Natural killer cell treated with Interleukin-12 subunit alpha and Interleukin-12 subunit beta and Interleukin-15 and Interleukin-18, amount 100 ng/mL, for 72 hours (primary cell): ENCODE measurements around the gene DYRK4. TPM values are rescaled to one million over a fixed set of nuclear protein-coding genes. Genes with fewer than 3 reads are reported as not detected.

Source experiments
- total RNA-seq, 2 donors: library from RNA; stranded (reverse); gene quantifications; one replicate each; pipeline ENCODE4 v1.2.3, GENCODE V29; 2022

Gene DYRK4
- total RNA-seq, 2 donors from 2014 or later: 24.0 to 30.2 TPM

Other genes starting within 250 kb of the DYRK4 start
- 10 to 100 TPM in 1 of 2 donors, 1 to 10 TPM in 1; 7.4 to 10.2 TPM for gene TIGAR, start 241.0 kb upstream of the DYRK4 start, total RNA-seq
- not detected for gene FGF23, start 182.5 kb upstream of the DYRK4 start, total RNA-seq
- gene FGF6, start 116.4 kb upstream of the DYRK4 start, total RNA-seq: not detected
- 10 to 100 TPM; 21.4 to 34.4 TPM for gene RAD51AP1, start 23.3 kb upstream of the DYRK4 start, total RNA-seq
- gene AKAP3, start 86.8 kb downstream of the DYRK4 start, total RNA-seq: under 1 TPM; 0.71 to 0.86 TPM
- gene NDUFA9, start 86.9 kb downstream of the DYRK4 start, total RNA-seq: 100 to 1,000 TPM; 121 to 134 TPM
- 1 to 10 TPM in 1 of 2 donors, under 1 TPM in 1; 0.50 to 1.1 TPM for gene GALNT8, start 158.2 kb downstream of the DYRK4 start, total RNA-seq